Vagina (tissue), 2 donors: ENCODE measurements around the gene CITED1. TPM values are rescaled to one million over a fixed set of nuclear protein-coding genes. Genes with fewer than 3 reads are reported as not detected.
"Not testable (repeated sequence)": the region's sequence is repeated elsewhere in the genome, so short reads cannot be mapped to it uniquely, and the experiment has no call there.

Source experiments
- DNase-seq, 2 donors: peaks; one replicate each; pipeline ENCODE4 v3.0.0-alpha.2; 2017; ENCODE audit errors: extremely low spot score in 2 of 2
- H3K27ac ChIP-seq: fragments of 200-600 bp; sonication (generic); one replicate; pipeline ENCODE4 v1.5.1; 2019
- H3K27me3 ChIP-seq: fragments of 200-600 bp; sonication (generic); one replicate; pipeline ENCODE4 v1.5.1; 2019
- H3K36me3 ChIP-seq, 2 donors: fragments of 200-600 bp; sonication (generic); one replicate each; pipeline ENCODE4 v1.5.1; 2017 to 2019
- H3K4me1 ChIP-seq: fragments of 200-600 bp; sonication (generic); one replicate; pipeline ENCODE4 v1.5.1; 2019
- H3K4me3 ChIP-seq, 2 donors: fragments of 200-600 bp; sonication (generic); 1 replicate in 1 of 2; 2 replicates in 1 of 2; pipeline ENCODE4 v1.5.1; 2016 to 2019
- H3K9me3 ChIP-seq: fragments of 200-600 bp; sonication (generic); one replicate; pipeline ENCODE4 v1.5.1; 2019
- POLR2A ChIP-seq, 2 donors: fragments of 450-650 bp; IDR thresholded peaks; one replicate each; pipeline ENCODE4 v1.6.1; 2017; ENCODE audit warnings: antibody characterized with exemption in 2 of 2, mild to moderate bottlenecking in 2 of 2, moderate library complexity in 2 of 2
- POLR2AphosphoS5 ChIP-seq, 2 donors: sonication (generic); formaldehyde crosslinking; IDR thresholded peaks; one replicate each; pipeline ENCODE4 v1.9.0; 2017; ENCODE audit warnings: antibody characterized with exemption in 2 of 2, mild to moderate bottlenecking in 2 of 2, low read depth in 1 of 2; ENCODE audit not compliant: insufficient read depth in 1 of 2
- intact Hi-C: fragments of 100-400 bp; cut with DNase I; formaldehyde crosslinking; loops from one replicate; pipeline ENCODE4 v1.15.1; 2023
- total RNA-seq: library from RNA; depleted of rRNA; stranded (reverse); fragments of >200 nt; gene quantifications from one replicate; pipeline ENCODE4 v1.2.3, GENCODE V29; 2016
- TF ChIP-seq, protein P1 (sequence below), 3 experiments: fragments of 450-650 bp in 2 of 3; fragments of 200-600 bp in 1 of 3; sonication (generic) in 1 of 3; IDR thresholded peaks; one replicate each; pipeline ENCODE4 v1.5.1; 2017 to 2019; ENCODE audit warnings: antibody characterized with exemption in 3 of 3, mild to moderate bottlenecking in 2 of 3, moderate library complexity in 2 of 3

Gene CITED1
- total RNA-seq, 1 donor from 2014 or later: 2.7 TPM

DNA sequence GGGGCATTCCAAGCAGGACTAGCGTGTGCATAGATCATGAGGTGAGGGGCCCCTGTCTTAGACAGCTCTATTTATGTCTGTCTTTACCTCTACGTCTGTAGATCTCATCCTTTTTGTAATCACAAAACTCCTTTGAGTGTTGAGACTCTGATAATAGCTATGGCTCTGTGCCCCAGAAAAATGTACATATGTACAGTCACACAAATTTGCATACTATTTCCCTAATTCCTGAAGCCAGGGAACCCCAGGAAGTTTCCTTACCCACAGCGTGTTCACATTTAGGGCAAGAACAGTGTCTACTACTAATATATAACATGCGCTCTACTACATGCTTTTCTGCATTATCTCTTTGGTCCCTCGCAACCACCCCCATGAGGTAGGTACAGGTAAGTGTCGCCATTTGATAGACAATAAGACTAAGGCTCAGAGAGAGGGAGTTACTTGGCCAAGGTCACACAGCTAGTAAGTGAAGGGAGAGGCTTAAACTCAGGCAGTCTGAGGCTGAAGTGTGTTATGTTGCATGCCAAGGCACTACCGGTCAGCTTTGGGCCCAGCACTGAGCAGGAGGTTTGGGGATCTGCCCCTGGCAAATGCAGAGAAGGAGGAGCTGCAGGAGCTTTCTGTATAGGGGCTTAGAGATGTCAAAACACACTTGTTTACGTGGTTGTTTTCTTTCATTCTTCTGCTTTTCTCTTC, 21.0 kb upstream of the CITED1 start:
- intact Hi-C loops: no loop called here
- no peaks in the 10 kb centered on the region for H3K36me3 ChIP-seq
- DNase-seq: no peak
- TF ChIP-seq POLR2A (IDR thresholded peaks at IDR 0.05): no peak
- H3K4me1 ChIP-seq: no peaks in the 10 kb centered on the region
- H3K27ac ChIP-seq: no peak overlapping the region
- H3K27me3 ChIP-seq: no peaks in the 10 kb centered on the region
- H3K4me3 ChIP-seq: no peak overlapping the region
- no peaks in the 10 kb centered on the region for H3K9me3 ChIP-seq

DNA sequence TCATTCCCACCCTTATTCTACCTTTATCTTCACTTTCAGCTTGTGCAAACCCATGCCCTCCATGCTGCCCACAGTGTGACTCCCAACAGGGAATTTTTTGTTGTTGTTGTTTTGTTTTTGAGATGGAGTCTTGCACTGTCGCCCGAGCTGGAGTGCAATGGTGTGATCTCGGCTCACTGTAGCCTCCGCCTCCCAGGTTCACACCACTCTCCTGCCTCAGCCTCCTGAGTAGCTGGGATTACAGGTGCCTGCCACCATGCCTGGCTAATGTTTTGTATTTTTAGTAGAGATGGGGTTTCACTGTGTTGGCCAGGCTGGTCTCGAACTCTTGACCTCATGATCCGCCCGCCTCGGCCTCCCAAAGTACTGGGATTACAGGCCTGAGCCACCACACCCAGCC, 13.9 kb upstream of the CITED1 start:
- H3K4me3 ChIP-seq, H3K36me3 ChIP-seq, intact Hi-C loops, H3K27me3 ChIP-seq, H3K27ac ChIP-seq, H3K9me3 ChIP-seq, DNase-seq, H3K4me1 ChIP-seq: not testable (repeated sequence)

DNA sequence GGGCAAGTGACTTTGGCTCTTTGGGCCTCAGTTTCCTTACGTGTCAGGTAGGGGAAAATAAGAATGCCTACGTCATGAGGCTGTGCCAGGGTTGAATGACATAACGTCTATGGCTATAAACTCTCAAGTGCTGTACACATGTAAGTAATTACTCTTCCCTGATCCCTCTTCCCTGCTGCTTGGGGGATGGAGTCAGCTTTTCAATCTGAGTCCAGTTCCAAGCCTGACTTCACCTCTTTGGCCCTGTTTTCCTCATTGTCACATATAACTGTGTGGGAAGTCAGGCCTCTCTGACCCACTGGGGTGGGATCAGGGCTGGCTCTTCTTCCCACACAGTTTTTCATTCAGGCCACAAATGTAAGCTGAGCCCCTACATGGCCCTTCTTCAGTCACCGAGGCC, 11.4 kb upstream of the CITED1 start:
- Histone ChIP-seq H3K36me3 (no peaks in the 10 kb centered on the region), H3K4me3 (no peak overlapping the region), H3K27ac (no peak overlapping the region), H3K27me3 (no peaks in the 10 kb centered on the region), H3K9me3 (no peaks in the 10 kb centered on the region), H3K4me1 (no peaks in the 10 kb centered on the region)
- TF ChIP-seq POLR2AphosphoS5 (IDR thresholded peaks at IDR 0.05; ENCODE audit: insufficient read depth in 1 of 2, low read depth in 1 of 2): no peak
- intact Hi-C loops: no loop called here
- DNase-seq: no peak

DNA sequence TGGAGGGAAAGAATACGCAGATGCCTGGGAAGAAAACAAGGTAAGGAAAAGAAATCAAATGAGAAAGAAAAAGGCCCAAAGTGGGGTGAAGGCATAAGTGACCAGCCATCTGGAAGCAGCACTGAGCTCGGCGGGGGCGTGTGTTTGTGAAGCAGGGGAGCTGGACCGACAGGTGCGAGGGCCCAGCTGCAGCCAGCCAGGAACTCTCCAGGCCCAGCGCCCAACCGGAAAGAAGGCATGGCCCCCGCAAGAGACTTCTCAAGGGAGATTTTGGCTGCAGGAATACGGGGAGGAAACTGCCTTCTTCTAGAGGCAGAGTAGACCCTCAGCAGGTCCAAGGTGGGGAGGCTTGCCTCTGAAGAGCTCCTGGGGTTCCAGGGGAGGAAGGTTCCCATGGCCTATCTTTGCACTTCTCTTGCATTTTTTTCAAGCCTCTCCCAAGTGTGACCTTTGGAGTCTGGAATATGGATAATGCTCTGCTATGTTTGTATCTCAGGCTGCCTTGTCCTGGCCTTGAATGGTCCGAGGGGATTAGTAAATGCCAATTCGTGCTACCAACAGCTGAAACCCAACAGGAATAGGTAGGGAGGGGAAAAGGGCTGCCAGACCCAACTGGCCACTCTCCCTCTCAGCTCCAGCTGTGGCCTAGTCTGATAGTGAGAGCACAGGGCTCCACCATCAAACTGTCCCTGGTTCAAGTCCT, 10.8 kb upstream of the CITED1 start:
- H3K4me3 ChIP-seq: no peak overlapping the region
- no peaks in the 10 kb centered on the region for H3K36me3 ChIP-seq
- TF ChIP-seq POLR2A (IDR thresholded peaks at IDR 0.05): no peak
- TF ChIP-seq, protein P1, sequence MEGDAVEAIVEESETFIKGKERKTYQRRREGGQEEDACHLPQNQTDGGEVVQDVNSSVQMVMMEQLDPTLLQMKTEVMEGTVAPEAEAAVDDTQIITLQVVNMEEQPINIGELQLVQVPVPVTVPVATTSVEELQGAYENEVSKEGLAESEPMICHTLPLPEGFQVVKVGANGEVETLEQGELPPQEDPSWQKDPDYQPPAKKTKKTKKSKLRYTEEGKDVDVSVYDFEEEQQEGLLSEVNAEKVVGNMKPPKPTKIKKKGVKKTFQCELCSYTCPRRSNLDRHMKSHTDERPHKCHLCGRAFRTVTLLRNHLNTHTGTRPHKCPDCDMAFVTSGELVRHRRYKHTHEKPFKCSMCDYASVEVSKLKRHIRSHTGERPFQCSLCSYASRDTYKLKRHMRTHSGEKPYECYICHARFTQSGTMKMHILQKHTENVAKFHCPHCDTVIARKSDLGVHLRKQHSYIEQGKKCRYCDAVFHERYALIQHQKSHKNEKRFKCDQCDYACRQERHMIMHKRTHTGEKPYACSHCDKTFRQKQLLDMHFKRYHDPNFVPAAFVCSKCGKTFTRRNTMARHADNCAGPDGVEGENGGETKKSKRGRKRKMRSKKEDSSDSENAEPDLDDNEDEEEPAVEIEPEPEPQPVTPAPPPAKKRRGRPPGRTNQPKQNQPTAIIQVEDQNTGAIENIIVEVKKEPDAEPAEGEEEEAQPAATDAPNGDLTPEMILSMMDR (IDR thresholded peaks at IDR 0.05): no peak
- TF ChIP-seq POLR2AphosphoS5 (IDR thresholded peaks at IDR 0.05; ENCODE audit: insufficient read depth in 1 of 2, low read depth in 1 of 2): no peak
- no peaks in the 10 kb centered on the region for H3K27me3 ChIP-seq
- no peaks in the 10 kb centered on the region for H3K9me3 ChIP-seq
- no peak for DNase-seq
- H3K4me1 ChIP-seq: no peaks in the 10 kb centered on the region
- intact Hi-C loops: no loop called here
- no peak overlapping the region for H3K27ac ChIP-seq

GRCh38 chrX:72314881-72315280, 9.2 kb upstream of the CITED1 start:
- Histone ChIP-seq H3K4me3 (no peak overlapping the region), H3K27ac (no peak overlapping the region), H3K36me3 (no peaks in the 10 kb centered on the region), H3K4me1 (no peaks in the 10 kb centered on the region), H3K27me3 (no peaks in the 10 kb centered on the region), H3K9me3 (no peaks in the 10 kb centered on the region)
- peak in 1 of 2 donors; percentile 74 for DNase-seq
- TF ChIP-seq, protein P1 (IDR thresholded peaks at IDR 0.05): no peak
- TF ChIP-seq POLR2AphosphoS5 (IDR thresholded peaks at IDR 0.05; ENCODE audit: insufficient read depth in 1 of 2, low read depth in 1 of 2) (no peak), POLR2A (IDR thresholded peaks at IDR 0.05) (no peak)
- intact Hi-C loops: no loop called here

GRCh38 chrX:72313707-72314641, 8.3 kb upstream of the CITED1 start:
- Histone ChIP-seq H3K36me3 (no peaks in the 10 kb centered on the region), H3K4me1 (peaks cover 6% of the 10 kb centered on the region), H3K4me3 (no peak overlapping the region), H3K27me3 (no peaks in the 10 kb centered on the region), H3K9me3 (no peaks in the 10 kb centered on the region), H3K27ac (no peak overlapping the region)
- intact Hi-C loops: no loop called here
- peak in 1 of 2 donors; percentile 64 for DNase-seq
- TF ChIP-seq POLR2A (IDR thresholded peaks at IDR 0.05) (no peak), POLR2AphosphoS5 (IDR thresholded peaks at IDR 0.05; ENCODE audit: insufficient read depth in 1 of 2, low read depth in 1 of 2) (no peak)
- TF ChIP-seq, protein P1 (IDR thresholded peaks at IDR 0.05): no peak
